NCI-H2029 (cell line): Measurements from ENCODE around the gene TM4SF1.
A peak's percentile ranks its signal among the peaks of the same experiment; 100 is the strongest.
"Not testable (repeated sequence)": the region's sequence is repeated elsewhere in the genome, so short reads cannot be mapped to it uniquely, and the experiment has no call there.

ENCODE experiments used
- DNase-seq: peaks from one replicate; lab custom pipeline; 2025; lab: John Stamatoyannopoulos, UW

The TM4SF1 gene

DNA sequence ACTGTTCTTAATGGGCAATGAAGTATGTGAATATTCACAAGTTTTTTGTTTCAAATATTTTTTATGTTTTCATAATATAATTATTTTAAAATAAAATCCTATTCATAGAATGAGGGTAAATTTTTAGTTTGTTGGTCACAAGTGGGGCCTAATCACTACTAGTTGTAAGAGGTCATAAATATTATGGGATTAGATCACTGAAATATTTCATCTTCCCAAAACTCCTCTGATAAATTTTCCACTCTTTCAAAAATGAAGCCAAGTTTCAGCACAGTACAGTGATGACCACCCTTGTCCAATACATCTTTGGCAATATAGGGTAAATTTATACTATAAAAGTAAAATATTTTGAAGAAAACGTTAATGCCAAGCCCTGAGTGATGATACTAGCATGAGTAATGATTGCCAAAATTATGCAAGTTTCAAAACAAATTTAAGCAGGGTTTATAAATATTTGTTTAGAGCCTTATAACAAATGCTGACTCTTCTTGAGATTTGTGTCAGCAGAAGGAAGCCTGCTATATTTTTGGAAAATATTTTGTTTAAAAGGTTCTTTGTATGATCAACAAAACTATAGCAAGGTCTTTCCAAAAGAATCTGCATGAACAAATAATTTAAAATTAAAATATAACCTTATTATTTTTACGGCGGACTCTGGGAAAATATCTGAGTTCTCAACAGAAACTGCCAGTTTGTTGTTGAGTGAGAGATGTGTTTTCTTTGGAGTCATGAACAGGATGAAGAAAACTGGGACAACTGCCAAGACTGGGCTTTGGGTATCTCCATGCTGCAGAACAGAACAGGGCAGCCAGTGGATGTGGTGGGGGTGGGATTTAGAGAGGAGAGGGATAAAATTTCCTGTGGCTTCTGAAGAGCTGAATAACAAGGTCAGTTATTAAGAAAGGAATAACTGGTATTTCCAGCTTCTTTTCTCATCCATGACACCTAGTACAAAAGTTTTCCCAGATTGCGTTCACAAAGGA lies 17.9 kb upstream of the TM4SF1 start:
- DNase-seq: peak; percentile 92

DNA sequence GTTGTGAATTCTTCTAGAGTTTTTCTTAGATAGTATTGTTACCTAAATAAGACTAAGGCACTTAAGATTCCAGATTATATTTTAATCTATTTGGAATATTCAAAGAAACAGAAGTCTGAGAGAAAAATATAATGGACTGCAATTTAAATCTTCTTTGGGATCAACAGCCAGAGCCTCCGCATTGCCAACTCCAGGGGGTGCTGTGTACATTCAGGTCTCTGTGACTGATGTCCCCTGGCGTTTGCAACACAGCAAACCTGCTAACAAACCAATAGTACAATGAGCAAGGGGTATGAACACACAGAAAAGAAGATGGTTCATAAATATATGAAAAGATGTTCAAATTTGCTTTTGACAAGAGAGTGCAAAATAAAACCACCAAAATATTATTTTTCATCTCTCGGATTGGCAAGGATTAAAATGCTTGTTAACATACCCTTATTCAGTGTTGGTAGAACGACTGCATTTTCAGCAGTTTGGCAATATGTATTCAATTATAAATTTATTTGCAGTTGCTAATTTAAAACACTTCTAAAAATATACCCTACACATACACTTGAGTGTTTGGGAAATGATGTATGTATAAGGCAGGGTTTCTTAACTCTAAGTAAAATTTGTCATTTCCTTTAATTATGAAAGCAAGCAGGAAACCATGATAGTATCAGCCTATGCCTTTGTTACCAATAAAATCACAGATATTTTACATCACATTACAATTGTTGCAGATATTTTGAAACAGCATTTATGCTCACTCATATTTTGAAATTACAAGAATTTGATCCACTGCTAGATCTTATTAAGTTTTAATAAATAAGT lies 16.1 kb upstream of the TM4SF1 start:
- DNase-seq: peak; percentile 83

DNA sequence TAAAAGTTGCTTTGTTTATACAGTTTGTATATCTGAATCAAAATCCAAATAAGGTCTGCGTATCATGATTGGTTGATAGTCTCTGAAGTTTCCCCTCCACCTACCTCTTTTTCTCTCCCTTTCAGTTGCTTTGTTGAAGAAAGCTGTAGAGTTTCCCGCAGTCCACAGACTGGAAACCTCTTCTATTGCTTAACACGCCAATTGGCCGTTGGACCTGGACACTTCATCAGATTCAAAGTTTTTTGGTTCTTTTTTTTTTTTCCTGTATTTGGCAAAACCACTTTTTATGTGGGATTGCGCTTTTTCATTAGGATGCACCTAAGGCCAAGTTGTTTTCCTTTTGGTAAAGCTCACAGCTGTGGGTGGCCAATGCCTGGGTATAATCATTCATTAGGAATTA lies 14.5 kb upstream of the TM4SF1 start:
- no peak for DNase-seq

DNA sequence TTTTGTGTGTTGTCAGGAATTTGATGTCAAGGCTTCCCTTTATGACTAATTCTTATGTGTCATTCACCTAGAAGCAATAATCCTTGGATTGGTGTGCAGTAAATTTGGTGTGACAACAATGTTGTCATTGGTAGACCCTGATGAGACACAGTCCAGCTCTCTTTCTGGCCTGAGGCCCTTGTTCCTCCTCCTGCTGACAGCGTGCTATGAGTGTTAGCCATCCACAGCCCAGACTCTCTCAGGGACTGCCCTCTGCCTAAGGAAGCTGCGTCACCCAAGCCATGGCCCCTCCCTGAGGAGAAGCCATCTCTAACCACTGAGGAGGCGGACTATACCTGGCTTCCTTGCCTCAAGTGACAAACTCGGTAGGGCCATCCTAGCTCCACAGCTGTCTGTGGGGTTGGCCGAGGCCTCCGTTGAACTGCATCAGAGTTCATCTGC lies 13.3 kb upstream of the TM4SF1 start:
- DNase-seq: no peak

DNA sequence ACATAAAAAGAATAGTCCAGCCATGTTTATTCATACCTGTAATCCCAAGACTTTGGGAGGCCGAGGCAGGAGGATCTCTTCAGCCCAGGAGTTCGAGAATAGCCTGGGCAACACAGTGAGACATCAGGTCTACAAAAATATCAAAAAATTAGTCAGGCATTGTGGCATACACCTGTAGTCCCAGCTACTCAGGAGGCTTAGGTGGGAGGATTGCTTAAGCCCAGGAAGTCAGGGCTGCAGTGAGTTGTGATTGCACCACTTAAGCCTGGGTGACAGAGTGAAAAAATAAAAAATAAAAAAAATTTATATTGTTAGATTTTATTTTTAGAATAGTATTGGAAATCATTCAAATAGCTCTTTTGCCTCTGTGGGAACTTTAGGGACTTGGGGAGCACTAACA lies 12.8 kb upstream of the TM4SF1 start:
- DNase-seq: no peak

DNA sequence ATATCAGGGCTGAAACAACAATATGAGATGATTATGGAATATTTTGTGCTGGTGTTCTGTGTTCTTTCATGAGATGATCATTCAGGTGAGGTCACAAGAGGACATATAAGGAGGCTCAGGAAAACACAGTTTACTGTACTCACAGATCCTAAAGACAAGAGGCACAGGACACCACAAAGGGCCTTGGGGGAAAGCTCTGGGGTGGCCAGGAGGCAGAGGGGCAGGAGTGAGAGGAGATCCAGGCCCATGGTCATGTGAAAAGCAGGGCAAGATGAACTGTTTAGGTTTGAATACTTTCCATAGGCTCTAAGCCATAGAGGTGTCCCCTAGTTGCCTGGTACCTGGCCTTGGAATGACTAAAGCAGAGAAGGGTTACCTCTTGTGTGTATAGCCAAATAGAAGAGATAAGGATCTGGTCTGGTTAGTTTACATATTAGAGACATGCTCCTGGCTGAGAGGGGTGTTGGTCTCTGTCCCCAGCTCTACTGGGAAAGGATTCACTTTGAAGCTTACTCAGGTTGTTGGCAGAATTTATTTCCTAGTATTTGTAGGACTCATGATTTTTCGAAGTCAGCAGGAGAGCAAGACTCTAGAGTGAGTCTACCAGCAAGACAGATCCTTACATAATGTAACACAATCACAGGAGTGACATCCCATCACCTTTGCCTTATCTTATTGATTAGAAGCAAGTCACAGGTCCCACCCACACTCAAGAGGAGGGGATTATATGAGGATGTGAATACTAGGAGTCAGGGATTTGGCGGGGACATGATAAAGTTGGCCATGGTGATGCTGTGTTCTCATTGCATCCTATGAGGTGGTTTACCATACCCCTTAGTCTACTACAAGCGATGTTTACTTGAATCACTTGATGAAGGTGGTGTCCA lies 11.3 kb upstream of the TM4SF1 start:
- DNase-seq: no peak

DNA sequence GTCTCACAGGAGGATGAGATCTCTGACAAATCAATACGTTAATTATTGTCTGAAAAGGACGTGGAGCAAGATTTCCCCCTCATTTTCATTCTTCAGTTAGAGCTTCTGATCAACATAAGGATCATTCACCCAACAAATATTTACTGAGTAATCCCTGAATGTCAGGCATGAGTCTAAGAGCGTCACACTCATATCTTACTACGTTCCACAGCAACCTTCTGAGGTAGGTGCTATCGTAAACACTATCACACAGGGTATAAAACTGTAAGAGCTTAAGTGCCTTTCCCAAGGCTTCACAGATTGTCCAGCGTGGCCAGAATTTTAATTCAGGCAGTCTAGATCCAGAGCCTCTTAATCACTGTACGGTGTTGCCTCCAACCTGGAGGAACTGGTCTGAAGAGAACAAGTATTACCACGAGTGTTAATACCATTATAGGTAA lies 10.6 kb upstream of the TM4SF1 start:
- no peak for DNase-seq

DNA sequence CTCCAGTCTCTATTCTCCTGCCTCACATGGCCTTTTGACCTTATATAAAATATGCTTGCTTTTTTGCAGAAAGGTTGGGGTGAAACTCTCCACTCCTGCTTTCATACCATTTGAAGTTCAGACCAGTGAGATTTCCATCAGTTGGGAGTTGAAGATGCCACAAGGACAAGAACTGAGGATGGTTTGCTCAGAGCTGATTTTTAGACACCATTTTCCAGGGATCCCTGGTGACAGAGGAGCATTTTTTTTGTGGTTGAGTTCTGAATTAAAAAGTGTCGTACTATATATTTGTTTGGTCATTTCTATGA lies 8.8 kb upstream of the TM4SF1 start:
- DNase-seq: no peak

DNA sequence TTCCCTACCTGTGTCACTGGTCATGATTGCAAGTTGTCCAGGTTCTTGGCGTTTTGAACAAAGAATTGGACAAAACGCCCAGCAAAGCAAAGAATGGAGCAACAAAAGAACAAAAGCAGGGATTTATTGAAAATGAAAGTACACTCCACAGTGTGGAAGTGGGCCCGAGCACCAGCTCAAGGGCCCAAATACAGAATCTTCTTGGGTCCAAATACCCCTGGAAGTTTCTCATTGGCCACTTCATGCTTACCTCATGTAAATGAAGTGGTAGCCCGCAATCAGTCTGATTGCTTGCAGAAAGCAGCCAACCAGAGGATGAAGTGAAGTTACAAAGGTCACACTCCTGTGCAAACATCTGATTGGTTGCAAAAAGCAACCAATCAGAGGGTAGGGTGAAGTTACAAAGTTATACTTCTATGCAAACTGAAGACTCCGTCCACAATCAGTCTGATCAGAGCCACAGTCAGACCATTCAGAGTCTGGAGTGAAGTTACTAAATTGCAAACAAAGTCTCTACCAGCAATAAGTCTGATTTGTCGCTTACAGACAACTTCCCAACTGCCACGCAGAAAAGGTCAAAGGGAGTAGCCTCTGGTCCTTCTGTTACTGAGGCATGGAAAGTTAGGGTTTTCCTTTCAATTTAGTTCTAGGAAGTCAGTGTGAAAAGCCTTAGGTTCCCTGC lies 8.3 kb upstream of the TM4SF1 start:
- DNase-seq: no peak

DNA sequence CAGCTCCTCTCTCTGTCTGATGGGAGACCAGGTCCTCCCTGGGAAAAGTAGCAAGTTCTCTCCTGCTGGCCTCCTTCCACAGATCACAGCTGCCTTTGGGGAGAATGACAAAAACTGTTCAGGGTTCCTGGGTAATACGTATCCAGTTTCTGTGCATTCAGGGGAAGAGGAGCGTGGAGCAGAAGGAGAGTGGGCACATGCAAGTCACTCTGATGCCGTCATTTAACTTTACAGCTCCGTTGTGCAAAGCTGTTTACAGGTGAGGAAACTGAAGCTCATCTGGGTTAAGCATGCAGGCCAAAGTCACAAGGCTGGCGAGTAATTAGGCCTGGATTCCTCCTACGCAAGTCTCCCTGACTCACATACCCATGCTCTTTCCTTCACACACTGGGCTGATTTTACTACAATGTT lies 7.5 kb upstream of the TM4SF1 start:
- DNase-seq: no peak

DNA sequence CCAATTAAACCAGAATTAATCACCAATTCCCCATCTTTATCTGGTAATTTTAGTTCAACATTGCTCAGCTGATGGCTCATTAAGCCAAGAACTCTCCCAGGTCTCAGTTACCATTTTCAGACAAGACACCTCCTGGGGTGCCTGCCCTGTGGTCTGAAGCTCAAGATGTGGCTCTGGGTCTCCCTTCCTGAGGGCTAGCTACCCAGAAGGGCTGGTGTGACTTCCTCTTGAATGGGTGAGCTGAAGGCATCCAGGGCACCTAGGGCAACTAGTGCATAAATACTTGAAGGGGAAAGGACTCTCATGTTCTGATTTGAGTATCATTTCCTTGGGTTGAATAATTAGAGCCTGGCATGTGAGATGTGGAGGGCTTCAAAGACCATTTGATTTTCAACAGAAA lies 6.7 kb upstream of the TM4SF1 start:
- no peak for DNase-seq

DNA sequence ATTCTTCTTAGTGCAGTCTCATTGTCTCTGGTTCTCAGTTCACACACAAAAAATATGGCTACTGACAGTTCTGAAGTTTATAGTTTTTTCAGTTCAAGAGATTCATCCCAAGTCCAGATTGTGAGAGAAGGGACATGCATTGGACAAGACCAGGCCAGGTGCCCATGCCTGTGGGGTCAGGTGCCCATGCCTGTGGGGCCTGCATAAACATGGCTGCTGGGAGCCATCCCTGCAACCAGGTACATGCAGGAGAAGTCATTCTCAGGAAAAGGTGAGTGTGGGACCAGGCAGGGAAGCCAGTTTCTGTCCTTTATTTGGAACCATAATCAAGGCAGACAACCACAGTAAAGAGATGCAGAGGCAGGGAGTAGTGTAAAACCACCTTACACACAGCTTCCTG lies 6.3 kb upstream of the TM4SF1 start:
- DNase-seq: no peak

DNA sequence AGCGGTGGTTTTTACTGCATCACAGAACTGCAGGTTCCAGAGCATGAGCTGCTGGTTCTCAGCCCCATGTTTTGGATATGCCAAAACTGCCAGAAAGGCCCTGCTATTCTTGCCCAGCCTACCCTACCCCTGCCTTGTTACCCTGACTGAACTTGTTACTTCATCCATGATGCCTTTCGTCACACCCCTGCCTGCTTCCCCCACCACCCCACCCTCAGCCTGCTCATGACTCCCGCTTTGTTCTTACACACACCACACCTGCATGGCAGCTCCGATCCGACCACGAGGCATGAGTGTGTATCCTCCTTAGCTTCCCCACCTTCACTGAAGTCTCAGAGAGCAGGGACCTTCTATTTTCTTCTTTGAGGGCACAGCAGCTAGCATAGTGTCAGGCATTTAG lies 5.1 kb upstream of the TM4SF1 start:
- DNase-seq: no peak

DNA sequence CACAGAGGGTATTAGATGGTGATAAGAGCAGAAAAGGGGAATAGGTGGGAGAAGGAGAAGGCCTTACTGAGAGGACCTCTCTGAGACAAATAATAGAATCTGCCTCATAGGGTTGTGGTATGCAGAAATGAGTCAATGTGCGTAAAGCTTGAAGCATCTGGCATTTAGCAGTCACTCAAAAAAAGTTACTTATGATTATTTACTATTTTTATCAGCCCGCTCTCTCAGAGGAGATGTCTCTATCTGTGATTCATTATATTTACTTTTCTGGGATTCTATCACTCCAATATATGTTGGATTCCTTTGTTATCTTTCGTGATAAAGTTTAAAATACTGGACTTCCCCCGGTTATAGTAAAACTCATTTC lies 4.6 kb upstream of the TM4SF1 start:
- DNase-seq: no peak

DNA sequence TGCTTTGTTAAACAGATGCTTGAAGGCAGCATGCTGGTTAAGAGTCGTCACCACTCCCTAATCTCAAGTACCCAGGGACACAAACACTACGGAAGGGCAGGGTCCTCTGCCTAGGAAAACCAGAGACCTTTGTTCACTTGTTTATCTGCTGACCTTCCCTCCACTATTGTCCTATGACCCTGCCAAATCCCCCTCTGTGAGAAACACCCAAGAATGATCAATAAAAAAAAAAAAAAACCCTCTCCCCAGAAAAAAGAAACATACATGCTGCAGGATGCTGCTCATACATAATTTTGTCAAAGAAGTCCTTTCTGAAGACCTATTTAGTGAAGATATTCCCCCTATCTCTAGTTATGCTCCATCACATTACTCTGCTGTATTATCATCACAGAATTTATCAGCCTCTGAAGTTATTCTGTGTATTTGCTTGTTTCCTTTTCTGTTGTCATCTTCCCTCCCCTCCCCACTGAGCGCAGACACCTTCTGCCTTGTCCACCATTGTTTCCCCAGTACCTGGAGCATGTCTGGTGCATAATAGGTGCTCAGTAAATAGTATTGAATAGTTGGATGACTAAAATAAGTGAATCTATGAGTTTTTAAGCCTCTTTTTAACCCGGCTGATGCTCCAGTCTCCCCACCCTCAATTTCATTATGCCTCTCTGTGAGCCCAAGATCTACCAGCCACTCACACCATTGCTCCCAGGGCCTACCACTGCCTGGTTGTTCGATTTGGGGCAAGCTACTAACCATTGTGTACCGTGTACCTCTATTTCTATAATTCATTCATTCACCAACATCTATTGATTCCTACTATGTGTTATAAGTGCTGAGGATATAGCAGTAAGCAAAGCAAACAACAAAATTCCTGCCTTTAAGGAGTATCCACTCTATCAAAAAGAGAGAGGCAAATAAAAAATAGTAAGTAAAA lies 4.0 kb upstream of the TM4SF1 start:
- DNase-seq: no peak

DNA sequence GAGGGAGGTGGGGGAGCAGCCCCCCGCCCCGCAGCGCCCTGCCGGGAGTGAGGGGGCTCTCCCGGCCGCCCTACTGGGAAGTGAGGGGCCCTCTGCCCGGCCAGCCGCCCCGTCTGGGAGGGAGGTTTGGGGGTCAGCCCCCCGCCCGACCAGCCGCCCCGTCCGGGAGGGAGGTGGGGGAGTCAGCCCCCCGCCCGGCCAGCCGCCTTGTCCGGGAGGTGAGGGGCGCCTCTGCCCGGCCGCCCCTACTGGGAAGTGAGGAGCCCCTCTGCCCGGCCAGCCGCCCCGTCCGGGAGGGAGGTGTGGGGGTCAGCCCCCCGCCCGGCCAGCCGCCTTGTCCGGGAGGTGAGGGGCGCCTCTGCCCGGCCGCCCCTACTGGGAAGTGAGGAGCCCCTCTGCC lies 2.8 kb upstream of the TM4SF1 start:
- not testable (repeated sequence) for DNase-seq

DNA sequence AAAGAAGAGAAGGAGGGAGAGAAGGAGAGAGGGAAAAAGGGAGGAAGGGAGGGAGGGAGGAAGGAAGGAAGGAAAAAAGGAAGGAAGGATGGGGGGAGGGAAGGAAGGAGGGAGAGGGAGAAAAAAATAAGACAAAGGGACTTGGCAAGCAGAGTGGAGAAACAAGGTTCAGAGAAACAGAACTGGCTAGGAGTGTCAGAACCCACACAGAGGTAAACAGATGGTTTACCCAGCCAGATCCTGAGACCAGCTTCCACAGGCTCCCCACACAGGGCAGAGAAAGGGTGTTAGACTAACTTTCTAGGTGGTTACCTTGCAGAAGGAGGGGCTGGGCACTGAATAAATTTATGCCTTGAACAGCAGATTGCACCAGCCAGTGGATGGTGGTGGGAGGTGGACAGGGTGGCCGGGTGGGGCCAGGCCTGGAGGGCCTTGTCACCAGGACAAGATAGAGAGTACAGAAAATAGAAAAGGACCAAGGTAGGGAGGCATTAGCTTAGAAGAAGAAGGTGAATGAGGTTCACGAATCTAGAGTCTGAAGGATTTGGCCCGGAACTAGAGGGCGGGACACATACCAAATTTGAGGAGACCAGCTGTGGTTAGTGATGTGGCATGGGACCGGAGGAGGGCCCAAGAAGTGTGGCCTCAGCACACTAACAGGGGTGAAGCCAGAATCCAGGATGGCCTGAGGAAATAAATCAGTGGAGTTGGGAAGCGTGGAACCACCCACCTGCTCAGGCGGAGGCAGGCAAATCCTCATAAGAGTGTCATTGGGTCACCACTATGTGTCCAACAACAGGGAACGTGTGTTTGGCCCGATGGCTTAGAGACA lies 1.2 kb upstream of the TM4SF1 start:
- no peak for DNase-seq

DNA sequence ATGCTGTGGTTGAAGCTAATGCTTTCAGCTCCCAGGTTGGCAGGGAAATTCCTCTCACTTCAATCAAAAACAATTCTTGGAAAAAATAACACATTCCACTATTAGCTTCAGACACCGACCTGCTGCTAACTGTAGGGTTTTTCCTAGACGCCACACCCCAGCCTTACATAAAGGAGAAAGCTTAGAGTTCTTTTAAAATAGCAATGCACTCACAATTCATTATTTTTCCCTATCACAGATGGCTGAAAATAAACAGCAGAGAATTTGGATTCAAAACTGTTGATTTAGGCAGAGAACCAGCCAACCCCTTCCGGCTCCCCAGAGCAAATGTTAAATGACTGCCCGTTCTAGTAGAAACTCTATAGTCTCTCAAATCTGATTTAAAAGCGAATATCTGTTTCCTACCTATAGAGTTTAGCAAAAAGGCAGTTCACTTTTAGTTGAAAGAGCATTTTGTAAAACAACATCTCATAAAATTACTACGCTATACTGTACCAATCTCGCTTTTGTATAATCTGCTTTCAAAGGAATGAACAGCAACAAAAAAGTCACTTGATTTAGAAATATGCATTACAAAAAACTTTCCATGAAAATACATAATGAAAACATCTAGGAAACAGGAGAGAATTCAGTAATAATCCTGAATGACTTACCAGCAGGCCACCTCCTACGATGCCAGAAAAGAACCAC lies 586 bp downstream of the TM4SF1 start:
- DNase-seq: no peak
